Activated CD8-positive, alpha-beta memory T cell treated with anti-CD3 and anti-CD28 coated beads, Interleukin-2, amount 50 U/mL, for 24 hours (primary cell): ENCODE data around the gene TBC1D8.
A peak's percentile ranks its signal among the peaks of the same experiment; 100 is the strongest.
"Not testable (repeated sequence)": the region's sequence is repeated elsewhere in the genome, so short reads cannot be mapped to it uniquely, and the experiment has no call there.

Experiments used
- DNase-seq: peaks from one replicate; pipeline ENCODE4 v3.0.0-alpha.2; 2020; ENCODE audit errors: extremely low read depth

The TBC1D8 gene

GRCh38 chr2:101151146-101151858 is at the start of gene TBC1D8:
TBC1D8 (minus strand) TSS chr2:101151382; CDS start chr2:101151253, 129 bp downstream.
- DNase-seq = peak; percentile 14

GRCh38 chr2:101200676-101201075 is 49.5 kb upstream of the TBC1D8 start:
- no peak for DNase-seq

- no peak for DNase-seq
These were observed 48.1 kb upstream of the TBC1D8 start for GRCh38 chr2:101199251-101199791.

- DNase-seq = no peak
These were observed 46.6 kb upstream of the TBC1D8 start for GRCh38 chr2:101197814-101198213.

- DNase-seq = no peak
These were observed 46.1 kb upstream of the TBC1D8 start for GRCh38 chr2:101197215-101197745.

- DNase-seq = no peak
These were observed 44.9 kb upstream of the TBC1D8 start for GRCh38 chr2:101195871-101196661.

GRCh38 chr2:101193033-101193626 is 41.9 kb upstream of the TBC1D8 start:
- DNase-seq = no peak

- no peak for DNase-seq
These were observed 39.8 kb upstream of the TBC1D8 start for GRCh38 chr2:101190747-101191516.

GRCh38 chr2:101188683-101189405 is 37.7 kb upstream of the TBC1D8 start:
- no peak for DNase-seq

- DNase-seq = no peak
These were observed 35.9 kb upstream of the TBC1D8 start for GRCh38 chr2:101187131-101187530.

GRCh38 chr2:101185656-101186055 is 34.5 kb upstream of the TBC1D8 start:
- no peak for DNase-seq

GRCh38 chr2:101185085-101185484 is 33.9 kb upstream of the TBC1D8 start:
- DNase-seq = no peak

- DNase-seq = no peak
These were observed 28.8 kb upstream of the TBC1D8 start for GRCh38 chr2:101179982-101180381.

GRCh38 chr2:101176803-101177202 is 25.6 kb upstream of the TBC1D8 start:
- no peak for DNase-seq

GRCh38 chr2:101175991-101176390 is 24.8 kb upstream of the TBC1D8 start:
- no peak for DNase-seq

GRCh38 chr2:101173707-101174295 is 22.6 kb upstream of the TBC1D8 start:
- DNase-seq = no peak

- not testable (repeated sequence) for DNase-seq
These were observed 18.6 kb upstream of the TBC1D8 start for GRCh38 chr2:101169822-101170221.

- DNase-seq = no peak
These were observed 17.5 kb upstream of the TBC1D8 start for GRCh38 chr2:101168706-101169105.

GRCh38 chr2:101167532-101167931 is 16.4 kb upstream of the TBC1D8 start:
- DNase-seq = not testable (repeated sequence)

- DNase-seq = no peak
These were observed 12.8 kb upstream of the TBC1D8 start for GRCh38 chr2:101164021-101164420.
